ENCODE results near the gene DBET. TPM values are rescaled to one million over a fixed set of nuclear protein-coding genes. Genes with fewer than 3 reads are reported as not detected.
"Not testable (repeated sequence)": the region's sequence is repeated elsewhere in the genome, so short reads cannot be mapped to it uniquely, and the experiment has no call there.

The DBET gene
- total RNA-seq, 2 experiments from 2014 or later, result not detected

DNA sequence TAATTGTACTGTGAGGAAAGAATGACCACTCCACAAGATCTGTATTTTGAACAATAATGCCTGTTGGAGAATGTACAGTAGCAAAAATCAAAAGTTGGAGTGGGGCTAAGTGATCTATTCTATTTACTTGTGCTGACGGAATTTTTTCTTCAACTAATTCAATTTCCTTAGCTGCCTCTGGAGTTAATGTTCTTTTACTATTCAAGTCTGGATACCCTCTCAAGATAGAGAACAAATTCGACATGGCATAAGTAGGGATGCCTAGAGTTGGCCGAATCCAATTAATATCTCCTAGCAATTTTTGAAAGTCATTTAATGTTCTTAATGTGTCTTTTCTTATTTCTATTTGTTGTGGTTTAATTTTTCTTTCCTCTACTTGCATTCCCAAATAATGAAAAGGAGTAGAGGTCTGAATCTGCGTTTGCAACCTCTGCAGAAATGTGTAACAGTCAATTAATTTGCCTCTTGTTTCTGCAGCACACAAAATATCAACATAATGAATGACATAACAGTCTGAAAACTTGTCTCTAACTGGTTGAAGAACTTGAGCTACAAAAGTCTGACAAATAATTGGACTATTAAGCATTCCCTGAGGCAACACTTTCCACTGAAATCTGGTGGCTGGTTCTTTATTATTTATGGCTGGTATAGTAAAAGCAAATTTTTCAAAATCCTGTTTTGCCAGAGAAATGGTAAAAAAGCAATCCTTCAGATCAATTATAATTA lies 46.4 kb downstream of the DBET start:
- CTCF ChIA-PET; H3K4me3 ChIP-seq (ENCODE audit: low read length); H3K9me3 ChIP-seq (ENCODE audit: control insufficient read depth in 1 of 2, insufficient read depth in 1 of 2, low read length in 2 of 2); H3K9me3 Mint-ChIP-seq; H3K27me3 ChIP-seq (ENCODE audit: control insufficient read depth in 1 of 2, insufficient read depth in 2 of 2, low read length in 2 of 2); H3K27me3 Mint-ChIP-seq; POLR2A ChIA-PET; H3K36me3 Mint-ChIP-seq (ENCODE audit: low read depth); H3K36me3 ChIP-seq (ENCODE audit: insufficient read depth, low read length); H3K27ac ChIP-seq (ENCODE audit: low read depth in 1 of 2, low read length in 2 of 2); ATAC-seq (ENCODE audit: poor library complexity); H3K27ac Mint-ChIP-seq; H3K4me3 Mint-ChIP-seq; H3K4me1 Mint-ChIP-seq (ENCODE audit: low read depth); intact Hi-C loops (cut with DNase I, micrococcal nuclease); H3K4me1 ChIP-seq (ENCODE audit: insufficient read depth, low read length): not testable (repeated sequence)
- peak in 1 of 14 experiments; percentile 0 for DNase-seq

GRCh38 chr4:190112879-190113278 lies 48.6 kb downstream of the DBET start:
- H3K36me3 Mint-ChIP-seq (ENCODE audit: low read depth); CTCF ChIA-PET: not testable (repeated sequence)

GRCh38 chr4:190114991-190115390 lies 50.7 kb downstream of the DBET start:
- POLR2A ChIA-PET; intact Hi-C loops (cut with DNase I, micrococcal nuclease); H3K36me3 ChIP-seq (ENCODE audit: insufficient read depth, low read length); CTCF ChIA-PET; ATAC-seq (ENCODE audit: poor library complexity); DNase-seq; H3K36me3 Mint-ChIP-seq (ENCODE audit: low read depth); H3K27me3 Mint-ChIP-seq; H3K27ac Mint-ChIP-seq; H3K27ac ChIP-seq (ENCODE audit: low read depth in 1 of 2, low read length in 2 of 2); H3K4me1 Mint-ChIP-seq (ENCODE audit: low read depth); H3K4me1 ChIP-seq (ENCODE audit: insufficient read depth, low read length); H3K9me3 Mint-ChIP-seq; H3K27me3 ChIP-seq (ENCODE audit: control insufficient read depth in 1 of 2, insufficient read depth in 2 of 2, low read length in 2 of 2); H3K9me3 ChIP-seq (ENCODE audit: control insufficient read depth in 1 of 2, insufficient read depth in 1 of 2, low read length in 2 of 2); H3K4me3 ChIP-seq (ENCODE audit: low read length); H3K4me3 Mint-ChIP-seq: not testable (repeated sequence)

More at GRCh38 chr4:190112879-190113278, 48.6 kb downstream of the DBET start:
- DNase-seq; POLR2A ChIA-PET; intact Hi-C loops (cut with DNase I, micrococcal nuclease); H3K27ac ChIP-seq (ENCODE audit: low read depth in 1 of 2, low read length in 2 of 2); H3K9me3 ChIP-seq (ENCODE audit: control insufficient read depth in 1 of 2, insufficient read depth in 1 of 2, low read length in 2 of 2); ATAC-seq (ENCODE audit: poor library complexity); H3K4me3 ChIP-seq (ENCODE audit: low read length); H3K4me3 Mint-ChIP-seq; H3K36me3 ChIP-seq (ENCODE audit: insufficient read depth, low read length); H3K4me1 ChIP-seq (ENCODE audit: insufficient read depth, low read length); H3K9me3 Mint-ChIP-seq; H3K27me3 Mint-ChIP-seq; H3K27me3 ChIP-seq (ENCODE audit: control insufficient read depth in 1 of 2, insufficient read depth in 2 of 2, low read length in 2 of 2); H3K27ac Mint-ChIP-seq; H3K4me1 Mint-ChIP-seq (ENCODE audit: low read depth): not testable (repeated sequence)

Other genes with a start within 250 kb of the DBET start
- gene FRG1, start 123.6 kb upstream of the DBET start, total RNA-seq, result 10 to 100 TPM; 48.7 to 49.0 TPM
- not detected for gene FRG2, start 37.2 kb upstream of the DBET start, total RNA-seq
- not detected for gene DUX4, start 109.3 kb downstream of the DBET start, total RNA-seq